GM15510 (cell line): ENCODE measurements around the gene MOCS3.

Experiments used
- POLR2A ChIP-seq: IDR thresholded peaks from 3 replicates; pipeline ENCODE4 v1.6.1; 2011; ENCODE audit warnings: borderline replicate concordance; ENCODE audit not compliant: insufficient read length; ENCODE audit errors: extremely low read depth

MOCS3 gene

GRCh38 chr20:51008718-51009117 is 50.1 kb downstream of the MOCS3 start:
- TF ChIP-seq POLR2A, result no peak

- no peak for TF ChIP-seq POLR2A
Observed at GRCh38 chr20:51009303-51010042, 50.9 kb downstream of the MOCS3 start.

- no peak for TF ChIP-seq POLR2A
Observed at GRCh38 chr20:51010043-51010365, 51.4 kb downstream of the MOCS3 start.

GRCh38 chr20:51010932-51011331 is 52.3 kb downstream of the MOCS3 start:
- no peak for TF ChIP-seq POLR2A

GRCh38 chr20:51011479-51011878 is 52.9 kb downstream of the MOCS3 start:
- no peak for TF ChIP-seq POLR2A

- no peak for TF ChIP-seq POLR2A
Observed at GRCh38 chr20:51012357-51012756, 53.7 kb downstream of the MOCS3 start.
